ENCODE results near the gene PRXL2C.
A peak's percentile ranks its signal among the peaks of the same experiment; 100 is the strongest.
"Not testable (repeated sequence)": the region's sequence is repeated elsewhere in the genome, so short reads cannot be mapped to it uniquely, and the experiment has no call there.

The PRXL2C gene

DNA sequence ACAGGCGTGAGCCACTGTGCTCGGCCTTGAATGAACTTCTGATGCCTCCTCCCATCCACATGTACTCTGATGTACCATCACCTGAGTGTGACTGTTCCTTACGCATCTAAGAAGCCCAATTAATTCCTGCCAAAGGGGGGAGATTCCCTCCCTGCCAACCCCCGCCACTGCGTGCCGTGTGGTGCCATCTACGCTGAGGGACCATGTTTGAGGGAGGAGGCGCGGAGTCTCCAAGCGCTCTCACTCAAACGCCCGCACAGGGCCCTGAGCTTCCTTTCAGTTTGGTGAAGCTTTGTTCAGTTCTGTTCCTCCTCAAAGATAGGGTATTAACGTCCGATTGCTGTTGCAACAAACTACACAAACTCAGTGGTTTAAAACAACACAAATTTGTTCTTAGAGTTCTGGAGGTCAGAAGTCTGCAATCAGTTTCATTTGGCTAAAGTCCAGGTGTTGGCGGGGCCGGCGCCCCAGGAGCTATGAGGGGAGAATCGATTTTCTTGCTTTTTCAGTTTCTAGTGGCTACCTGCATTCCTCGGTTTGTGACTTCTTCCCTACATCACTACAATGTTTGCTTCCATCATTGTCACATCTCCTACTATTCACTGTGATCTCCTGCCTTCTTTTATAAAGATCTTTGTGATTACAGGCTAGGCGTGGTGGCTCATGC lies 13.9 kb upstream of the PRXL2C start:
- H4K20me1 ChIP-seq (ENCODE audit: insufficient read depth) = no peaks in the 10 kb centered on the region
- H3K9ac ChIP-seq = no peak overlapping the region
- no peak overlapping the region for H3K4me3 ChIP-seq (IDR thresholded peaks at IDR 0.05; ENCODE audit: insufficient read depth, low read depth, low read length)

GRCh38 chr9:96667363-96667728 lies 12.2 kb upstream of the PRXL2C start:
- no peak overlapping the region for H3K4me2 ChIP-seq
- H3K27me3 ChIP-seq (ENCODE audit: insufficient read depth, low read depth) = no peaks in the 10 kb centered on the region
- H3K36me3 ChIP-seq (ENCODE audit: insufficient read depth) = no peaks in the 10 kb centered on the region
- no peaks in the 10 kb centered on the region for H4K20me1 ChIP-seq (ENCODE audit: insufficient read depth)
- no peak overlapping the region for H3K4me3 ChIP-seq (IDR thresholded peaks at IDR 0.05; ENCODE audit: insufficient read depth, low read depth, low read length)
- H3K79me2 ChIP-seq (ENCODE audit: insufficient read depth, low read depth) = no peaks in the 10 kb centered on the region
- no peak overlapping the region for H3K27ac ChIP-seq
- H3K4me1 ChIP-seq (ENCODE audit: low read depth, poor library complexity, severe bottlenecking) = no peaks in the 10 kb centered on the region
- H2AFZ ChIP-seq (ENCODE audit: low read depth) = no peak overlapping the region
- no peak overlapping the region for H3K9ac ChIP-seq
- TF ChIP-seq CTCF (conservative IDR thresholded peaks at IDR 0.05; ENCODE audit: low read depth, low read length) = no peak

More for the DNA sequence above, 13.9 kb upstream of the PRXL2C start:
- H2AFZ ChIP-seq (ENCODE audit: low read depth) = no peak overlapping the region
- no peaks in the 10 kb centered on the region for H3K36me3 ChIP-seq (ENCODE audit: insufficient read depth)
- no peaks in the 10 kb centered on the region for H3K4me1 ChIP-seq (ENCODE audit: low read depth, poor library complexity, severe bottlenecking)
- H3K79me2 ChIP-seq (ENCODE audit: insufficient read depth, low read depth) = no peaks in the 10 kb centered on the region
- no peaks in the 10 kb centered on the region for H3K27me3 ChIP-seq (ENCODE audit: insufficient read depth, low read depth)
- H3K27ac ChIP-seq = no peak overlapping the region
- no peak for TF ChIP-seq CTCF (conservative IDR thresholded peaks at IDR 0.05; ENCODE audit: low read depth, low read length)
- no peak overlapping the region for H3K4me2 ChIP-seq

DNA sequence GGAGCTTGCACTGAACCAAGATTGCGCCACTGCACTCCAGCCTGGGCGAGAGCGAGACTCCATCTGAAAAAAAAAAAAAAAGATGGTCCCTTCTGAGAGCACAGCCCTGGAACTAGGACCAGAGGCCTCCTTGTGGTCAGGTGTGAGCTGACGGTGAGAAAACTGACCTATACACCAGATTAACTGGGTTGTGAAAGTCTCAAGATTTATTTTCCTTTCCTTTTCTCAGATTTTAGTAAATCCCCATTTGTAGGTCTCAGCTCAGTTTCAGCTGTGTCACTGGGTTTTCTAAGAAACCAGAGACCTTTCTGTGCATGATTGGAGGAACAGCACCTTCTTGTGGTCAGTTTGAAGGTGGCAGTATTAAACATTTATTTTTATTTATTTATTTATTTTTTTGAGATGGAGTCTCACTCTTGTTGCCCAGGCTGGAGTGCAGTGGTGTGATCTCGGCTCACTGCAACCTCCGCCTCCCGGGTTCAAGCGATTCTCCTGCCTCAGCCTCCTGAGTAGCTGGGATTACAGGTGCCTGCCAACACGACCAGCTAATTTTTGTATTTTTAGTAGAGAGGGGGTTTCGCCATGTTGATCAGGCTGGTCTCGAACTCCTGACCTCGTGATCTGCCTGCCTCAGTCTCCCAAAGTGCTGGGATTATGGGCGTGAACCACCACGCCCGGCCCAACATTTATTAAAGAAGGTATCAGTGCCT lies 11.7 kb upstream of the PRXL2C start:
- not testable (repeated sequence) for H4K20me1 ChIP-seq (ENCODE audit: insufficient read depth); H3K9ac ChIP-seq; H3K4me1 ChIP-seq (ENCODE audit: low read depth, poor library complexity, severe bottlenecking); H3K4me3 ChIP-seq (IDR thresholded peaks at IDR 0.05; ENCODE audit: insufficient read depth, low read depth, low read length); H3K36me3 ChIP-seq (ENCODE audit: insufficient read depth); H3K79me2 ChIP-seq (ENCODE audit: insufficient read depth, low read depth); H3K27ac ChIP-seq; H3K27me3 ChIP-seq (ENCODE audit: insufficient read depth, low read depth); H2AFZ ChIP-seq (ENCODE audit: low read depth); H3K4me2 ChIP-seq
- peak; percentile 60 for TF ChIP-seq CTCF (conservative IDR thresholded peaks at IDR 0.05; ENCODE audit: low read depth, low read length)

DNA sequence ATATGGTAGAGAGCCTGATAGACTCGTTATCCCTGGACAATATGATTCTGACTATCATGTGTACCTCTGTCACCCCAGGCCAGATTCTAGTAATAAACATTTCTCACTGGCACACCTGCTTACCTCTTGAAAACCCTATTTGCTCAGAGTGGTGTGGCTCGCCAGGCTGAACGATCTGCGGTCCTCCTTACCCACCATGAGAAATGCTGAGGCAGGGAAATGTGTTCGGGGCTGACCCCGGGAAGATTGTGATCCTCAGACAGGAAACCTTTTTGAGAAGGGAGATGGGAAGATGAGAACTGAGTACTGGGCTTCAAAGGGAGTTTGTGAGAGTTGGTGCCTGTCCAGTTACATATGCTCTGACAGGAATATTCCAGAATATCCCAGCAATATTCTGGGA lies 10.7 kb upstream of the PRXL2C start:
- Histone ChIP-seq H3K4me1 (ENCODE audit: low read depth, poor library complexity, severe bottlenecking) (no peaks in the 10 kb centered on the region), H2AFZ (ENCODE audit: low read depth) (no peak overlapping the region), H3K27ac (no peak overlapping the region)

More for the DNA sequence above, 10.7 kb upstream of the PRXL2C start:
- no peak for TF ChIP-seq CTCF (conservative IDR thresholded peaks at IDR 0.05; ENCODE audit: low read depth, low read length)
- no peaks in the 10 kb centered on the region for H4K20me1 ChIP-seq (ENCODE audit: insufficient read depth)
- no peaks in the 10 kb centered on the region for H3K36me3 ChIP-seq (ENCODE audit: insufficient read depth)
- no peak overlapping the region for H3K9ac ChIP-seq
- no peak overlapping the region for H3K4me3 ChIP-seq (IDR thresholded peaks at IDR 0.05; ENCODE audit: insufficient read depth, low read depth, low read length)
- H3K27me3 ChIP-seq (ENCODE audit: insufficient read depth, low read depth) = no peaks in the 10 kb centered on the region
- H3K79me2 ChIP-seq (ENCODE audit: insufficient read depth, low read depth) = no peaks in the 10 kb centered on the region
- H3K4me2 ChIP-seq = no peak overlapping the region

Measured in KMS-11 (cell line).